GM21381 (cell line): Measurements from ENCODE around the gene RAB23.

Source experiments
- ATAC-seq: cut with Tn5 transposase; IDR thresholded peaks from one replicate; pipeline ENCODE4 v1.9.1; 2021; ENCODE audit warnings: mild to moderate bottlenecking, moderate library complexity; ENCODE audit not compliant: unreplicated experiment

The RAB23 gene

GRCh38 chr6:57138026-57138425, 84.1 kb downstream of the RAB23 start:
- ATAC-seq: no peak

DNA sequence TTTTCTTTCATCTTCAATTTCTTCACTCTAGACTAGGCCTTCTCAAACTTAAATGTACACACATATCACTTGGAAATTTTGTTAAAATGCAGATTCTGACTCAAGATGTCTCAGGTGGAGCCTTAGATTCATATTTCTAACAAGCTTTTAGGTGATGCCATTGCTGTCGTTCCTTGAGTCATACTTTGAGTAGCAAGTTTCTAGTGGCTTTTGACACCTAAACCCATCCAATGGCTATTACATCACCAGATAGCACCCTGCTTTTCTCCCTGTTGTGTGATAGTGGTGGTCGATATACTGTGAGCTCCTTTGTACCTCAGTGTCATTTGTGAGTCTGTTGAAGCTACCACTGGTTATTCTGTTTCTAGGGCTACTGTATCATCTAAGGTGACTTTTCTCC, 84.8 kb downstream of the RAB23 start:
- ATAC-seq: no peak
